Neural cell (in vitro differentiated cells): Measurements from ENCODE around the gene SUCO. TPM values are rescaled to one million over a fixed set of nuclear protein-coding genes. Genes with fewer than 3 reads are reported as not detected.

Source experiments
- H2AFZ ChIP-seq: fragments of 200-600, 300-800 bp; sonication (generic), shearing (Covaris generic); 2 replicates; pipeline ENCODE4 v1.6.0; 2014; ENCODE audit warnings: low read depth, mild to moderate bottlenecking, antibody characterized with exemption, low read length, moderate library complexity
- H3F3A ChIP-seq: fragments of 200-600 bp; shearing (Covaris generic); 2 replicates; pipeline ENCODE4 v1.6.1; 2016; ENCODE audit warnings: mild to moderate bottlenecking, moderate library complexity, mixed read lengths, antibody characterized with exemption, low read length; ENCODE audit not compliant: insufficient read depth, poor library complexity, severe bottlenecking
- H3K27ac ChIP-seq: fragments of 200-600, 300-800 bp; sonication (generic), shearing (Covaris generic); 2 replicates; pipeline ENCODE4 v1.5.1; 2014; ENCODE audit warnings: mild to moderate bottlenecking, low read length, moderate library complexity
- H3K27me3 ChIP-seq: fragments of 300-800, 200-600 bp; sonication (generic), shearing (Covaris generic); 2 replicates; pipeline ENCODE4 v1.6.0; 2014; ENCODE audit warnings: mild to moderate bottlenecking, low read depth, low read length, moderate library complexity; ENCODE audit not compliant: insufficient read depth
- H3K36me3 ChIP-seq: fragments of 300-800, 200-600 bp; sonication (generic), shearing (Covaris generic); 2 replicates; pipeline ENCODE4 v1.5.1; 2014; ENCODE audit warnings: mild to moderate bottlenecking, antibody characterized with exemption, low read length, moderate library complexity; ENCODE audit not compliant: insufficient read depth
- H3K4me2 ChIP-seq: fragments of 300-800, 200-600 bp; sonication (generic), shearing (Covaris generic); 2 replicates; pipeline ENCODE4 v1.6.0; 2014; ENCODE audit warnings: mild to moderate bottlenecking, low read length
- H3K4me3 ChIP-seq: fragments of 300-800, 200-600 bp; sonication (generic), shearing (Covaris generic); 2 replicates; pipeline ENCODE4 v1.5.1; 2014; ENCODE audit warnings: mild to moderate bottlenecking, low read length, moderate library complexity
- H3K79me2 ChIP-seq: fragments of 200-600 bp; shearing (Covaris generic); replicated peaks from 2 replicates; pipeline ENCODE4 v1.6.0; 2014; ENCODE audit warnings: mild to moderate bottlenecking, low read length, moderate library complexity; ENCODE audit not compliant: insufficient read depth
- H3K9ac ChIP-seq: fragments of 300-800, 200-600 bp; sonication (generic), shearing (Covaris generic); 2 replicates; pipeline ENCODE4 v1.6.1; 2016; ENCODE audit warnings: mild to moderate bottlenecking, low read length, mixed read lengths
- H3K9me2 ChIP-seq: fragments of 200-600 bp; shearing (Covaris generic); 2 replicates; pipeline ENCODE4 v1.6.1; 2016; ENCODE audit warnings: mild to moderate bottlenecking, low read length, mixed read lengths; ENCODE audit not compliant: insufficient read depth
- H3K9me3 ChIP-seq: fragments of 200-600, 300-800 bp; sonication (generic), shearing (Covaris generic); 2 replicates; pipeline ENCODE4 v1.6.1; 2016; ENCODE audit warnings: mild to moderate bottlenecking, mixed run types, low read length, moderate library complexity, mixed read lengths
- H4K20me1 ChIP-seq: fragments of 200-600 bp; shearing (Covaris generic); 2 replicates; pipeline ENCODE4 v1.6.1; 2016; ENCODE audit warnings: mild to moderate bottlenecking, mixed run types; ENCODE audit not compliant: insufficient read depth
- CTCF ChIP-seq: fragments of 450-650 bp; IDR thresholded peaks from 2 replicates; pipeline ENCODE4 v1.5.1; 2014; ENCODE audit warnings: antibody characterized with exemption, mild to moderate bottlenecking, moderate library complexity; ENCODE audit not compliant: poor library complexity, severe bottlenecking
- EP300 ChIP-seq: fragments of 450-650 bp; conservative IDR thresholded peaks from 2 replicates; pipeline ENCODE4 v1.6.1; 2014; ENCODE audit warnings: antibody characterized with exemption, mild to moderate bottlenecking, moderate library complexity; ENCODE audit not compliant: poor library complexity, severe bottlenecking
- EZH2 ChIP-seq: fragments of 200-600, 300-800 bp; shearing (Covaris generic), sonication (generic); IDR thresholded peaks from 2 replicates; pipeline ENCODE4 v1.6.1; 2014; ENCODE audit warnings: antibody characterized with exemption, low read length, borderline replicate concordance, mild to moderate bottlenecking; ENCODE audit not compliant: insufficient read depth, poor library complexity, severe bottlenecking
- MXI1 ChIP-seq: fragments of 450-650 bp; conservative IDR thresholded peaks from 2 replicates; pipeline ENCODE4 v1.6.1; 2014; ENCODE audit warnings: antibody characterized with exemption, mild to moderate bottlenecking; ENCODE audit not compliant: poor library complexity, severe bottlenecking
- POLR2AphosphoS5 ChIP-seq: IDR thresholded peaks from 2 replicates; pipeline ENCODE4 v1.6.1; 2012
- RAD21 ChIP-seq: fragments of 450-650 bp; conservative IDR thresholded peaks from 2 replicates; pipeline ENCODE4 v1.6.1; 2014; ENCODE audit warnings: antibody characterized with exemption, mild to moderate bottlenecking, moderate library complexity
- REST ChIP-seq: IDR thresholded peaks from 2 replicates; pipeline ENCODE4 v1.6.1; 2012; ENCODE audit warnings: borderline replicate concordance
- SMC3 ChIP-seq: fragments of 450-650 bp; conservative IDR thresholded peaks from 2 replicates; pipeline ENCODE4 v1.6.1; 2014; ENCODE audit warnings: antibody characterized with exemption, mild to moderate bottlenecking, moderate library complexity; ENCODE audit not compliant: poor library complexity
- TAF1 ChIP-seq: IDR thresholded peaks from 2 replicates; pipeline ENCODE4 v1.6.1; 2012; ENCODE audit warnings: low read depth
- polyA plus RNA-seq: library from polyadenylated mRNA; depleted of rRNA; stranded (reverse); fragments of >200 nt; gene quantifications from 2 replicates; pipeline ENCODE4 v1.2.3, GENCODE V29; 2014

The SUCO gene
- polyA plus RNA-seq, 1 donor from 2014 or later = 43.4 TPM

GRCh38 chr1:172647110-172647564 is 114.2 kb downstream of the SUCO start:
- H3K4me2 ChIP-seq = no peak overlapping the region
- H3K36me3 ChIP-seq = no peaks in the 10 kb centered on the region
- H4K20me1 ChIP-seq = no peaks in the 10 kb centered on the region
- H3K9me2 ChIP-seq = no peaks in the 10 kb centered on the region
- H3K27ac ChIP-seq = no peak overlapping the region
- no peak overlapping the region for H2AFZ ChIP-seq
- H3K9ac ChIP-seq = no peak overlapping the region
- no peaks in the 10 kb centered on the region for H3K79me2 ChIP-seq
- H3K9me3 ChIP-seq = no peaks in the 10 kb centered on the region
- no peak for TF ChIP-seq MXI1
- TF ChIP-seq SMC3 = no peak
- no peak for TF ChIP-seq TAF1
- TF ChIP-seq EP300 = no peak
- no peak for TF ChIP-seq REST
- TF ChIP-seq POLR2AphosphoS5 = no peak
- no peak for TF ChIP-seq CTCF
- no peak for TF ChIP-seq RAD21
- no peak for TF ChIP-seq EZH2
- H3K4me3 ChIP-seq = no peak overlapping the region
- H3F3A ChIP-seq = no peaks in the 10 kb centered on the region
- H3K27me3 ChIP-seq = no peaks in the 10 kb centered on the region

GRCh38 chr1:172647987-172648386 is 115.0 kb downstream of the SUCO start:
- H3K9me3 ChIP-seq = no peaks in the 10 kb centered on the region
- no peaks in the 10 kb centered on the region for H3F3A ChIP-seq
- no peaks in the 10 kb centered on the region for H3K79me2 ChIP-seq
- no peak overlapping the region for H2AFZ ChIP-seq
- H3K27me3 ChIP-seq = no peaks in the 10 kb centered on the region
- TF ChIP-seq REST (no peak), CTCF (no peak), RAD21 (no peak), EZH2 (no peak), MXI1 (no peak), SMC3 (no peak), POLR2AphosphoS5 (no peak), EP300 (no peak), TAF1 (no peak)
- no peaks in the 10 kb centered on the region for H3K36me3 ChIP-seq
- H3K27ac ChIP-seq = no peak overlapping the region
- H3K4me2 ChIP-seq = no peak overlapping the region
- no peaks in the 10 kb centered on the region for H4K20me1 ChIP-seq
- H3K9me2 ChIP-seq = no peaks in the 10 kb centered on the region
- H3K9ac ChIP-seq = no peak overlapping the region
- no peak overlapping the region for H3K4me3 ChIP-seq
